Stimulated activated CD8-positive, alpha-beta memory T cell treated with anti-CD3 and anti-CD28 coated beads, Interleukin-15, amount 100 ng/mL, for 4 hours (primary cell): ENCODE measurements around the gene ACTN2.

Experiments
- DNase-seq, 2 donors: peaks; one replicate each; pipeline ENCODE4 v3.0.0-alpha.2; 2020; ENCODE audit warnings: low read depth in 2 of 2

Gene ACTN2

GRCh38 chr1:236742421-236743160 lies 56.3 kb downstream of the ACTN2 start:
- no peak for DNase-seq

- DNase-seq: no peak
These were observed 58.2 kb downstream of the ACTN2 start for GRCh38 chr1:236744533-236744932.

DNA sequence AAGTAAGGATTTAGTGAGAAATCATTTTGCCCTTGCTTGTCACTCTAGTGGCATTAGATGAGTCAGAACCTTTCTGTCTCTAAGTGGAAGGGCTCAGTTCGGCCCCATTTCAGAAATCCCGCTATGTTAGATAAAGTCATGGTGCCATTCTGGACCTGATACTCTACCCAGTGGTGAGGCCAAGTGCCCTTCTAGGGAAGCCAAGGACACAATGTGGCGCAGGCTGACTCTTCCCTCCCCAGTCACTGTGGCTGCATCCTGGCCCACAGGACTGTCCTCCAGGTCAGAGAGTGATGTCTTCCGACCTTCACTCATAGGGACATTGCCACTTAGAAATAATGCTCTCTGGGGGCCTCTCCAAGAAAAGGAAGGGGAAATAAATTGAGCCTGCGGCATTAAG lies 60.5 kb downstream of the ACTN2 start:
- DNase-seq: no peak

DNA sequence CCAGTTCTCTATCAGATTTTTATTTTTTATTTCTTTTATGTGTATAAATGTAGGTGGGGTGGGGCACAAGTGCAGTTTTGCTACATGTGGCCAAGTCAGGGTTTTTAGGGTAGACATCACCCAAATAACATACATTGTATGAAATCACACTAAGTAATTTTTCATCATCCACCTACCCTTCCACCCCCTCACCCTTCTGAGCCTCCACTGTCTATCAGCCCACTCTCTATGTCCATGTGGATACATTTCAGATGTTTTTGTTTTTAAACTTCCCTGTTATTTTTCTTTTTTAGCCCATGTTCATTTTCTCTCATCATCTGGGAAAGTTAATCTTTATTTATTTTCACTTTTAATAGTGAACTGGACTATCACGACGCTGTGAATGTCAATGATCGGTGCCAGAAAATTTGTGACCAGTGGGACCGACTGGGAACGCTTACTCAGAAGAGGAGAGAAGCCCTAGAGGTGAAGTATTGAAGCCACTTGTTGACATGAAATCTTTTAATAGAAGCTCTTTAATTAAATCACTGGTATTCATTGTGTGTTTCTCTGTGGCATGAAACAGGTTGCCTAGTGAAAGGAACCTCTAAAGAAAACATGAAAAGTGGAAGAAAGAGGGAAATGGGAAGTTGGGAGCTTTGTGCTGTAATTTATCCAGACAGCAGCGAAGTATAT lies 61.1 kb downstream of the ACTN2 start:
- no peak for DNase-seq

GRCh38 chr1:236748268-236748870 lies 62.1 kb downstream of the ACTN2 start:
- DNase-seq: no peak

DNA sequence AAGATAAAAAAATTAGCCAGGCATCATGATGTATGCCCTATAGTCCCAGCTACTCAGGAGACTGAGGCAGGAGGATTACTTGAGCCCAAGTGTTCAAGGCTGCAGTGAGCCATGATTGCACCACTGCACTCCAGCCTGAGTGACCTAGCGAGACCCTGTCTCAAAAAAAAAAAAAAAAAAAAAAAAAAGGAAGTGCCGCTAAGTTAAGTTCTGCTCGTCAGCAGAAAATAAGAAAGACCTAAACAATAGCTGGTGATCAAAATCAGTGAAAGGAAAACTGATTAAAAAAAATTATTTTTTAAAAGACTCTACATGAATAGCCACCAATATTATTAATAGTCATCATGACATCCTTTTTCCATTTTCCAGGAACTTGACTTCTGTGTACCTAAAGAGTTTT lies 64.6 kb downstream of the ACTN2 start:
- no peak for DNase-seq

DNA sequence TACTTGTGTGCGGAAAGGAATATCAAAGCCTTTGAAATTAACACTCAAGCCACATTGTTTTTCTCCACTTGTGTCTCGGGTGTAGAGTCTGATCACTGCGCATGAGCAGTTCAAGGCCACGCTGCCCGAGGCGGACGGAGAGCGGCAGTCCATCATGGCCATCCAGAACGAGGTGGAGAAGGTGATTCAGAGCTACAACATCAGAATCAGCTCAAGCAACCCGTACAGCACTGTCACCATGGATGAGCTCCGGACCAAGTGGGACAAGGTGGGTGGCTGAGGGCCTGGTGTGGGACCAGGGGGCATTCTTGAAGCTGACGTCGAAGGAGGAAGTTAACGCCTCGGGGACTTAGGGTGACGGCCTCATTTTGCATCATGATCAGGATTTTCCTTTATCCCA lies 65.1 kb downstream of the ACTN2 start:
- no peak for DNase-seq

DNA sequence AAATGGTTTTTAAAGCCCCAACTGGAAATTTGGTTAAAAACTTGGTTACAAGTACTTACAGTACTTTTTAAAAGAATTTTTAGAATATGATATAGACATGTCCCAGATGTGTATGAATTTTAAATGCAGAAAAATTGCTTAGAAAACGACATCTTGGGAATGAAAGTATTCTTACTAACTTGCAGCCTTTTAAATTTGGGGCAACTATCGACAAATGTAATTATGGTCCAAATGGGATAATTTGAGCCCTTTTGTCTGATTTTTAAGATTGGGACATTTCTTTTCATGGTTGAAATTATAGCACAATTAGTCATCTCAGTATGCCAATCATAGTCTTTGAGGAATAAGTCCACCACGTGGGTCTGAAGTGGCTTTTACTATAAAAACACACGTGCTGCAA lies 65.6 kb downstream of the ACTN2 start:
- DNase-seq: no peak

DNA sequence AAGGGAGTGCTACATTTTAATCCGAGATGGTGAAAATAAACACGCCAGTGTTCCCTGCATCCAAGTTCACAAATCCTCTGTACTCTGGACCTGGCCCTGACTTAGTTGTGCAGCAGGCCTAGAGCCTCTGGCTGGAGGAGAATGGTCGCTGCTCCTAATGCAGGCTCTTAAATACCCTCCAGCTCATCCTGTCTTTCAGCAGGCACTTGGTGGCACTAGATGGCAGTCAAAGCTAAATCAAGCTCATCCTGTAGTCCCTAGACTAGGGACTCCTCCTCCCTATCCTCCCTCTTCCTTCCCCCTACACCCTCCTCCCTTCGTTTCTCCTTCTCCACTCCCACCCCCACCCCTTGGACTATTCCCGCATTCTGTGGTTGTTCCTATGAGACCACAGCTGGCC lies 67.2 kb downstream of the ACTN2 start:
- DNase-seq: no peak

GRCh38 chr1:236753964-236754363 lies 67.7 kb downstream of the ACTN2 start:
- no peak for DNase-seq

GRCh38 chr1:236754525-236755210 lies 68.4 kb downstream of the ACTN2 start:
- DNase-seq: no peak

DNA sequence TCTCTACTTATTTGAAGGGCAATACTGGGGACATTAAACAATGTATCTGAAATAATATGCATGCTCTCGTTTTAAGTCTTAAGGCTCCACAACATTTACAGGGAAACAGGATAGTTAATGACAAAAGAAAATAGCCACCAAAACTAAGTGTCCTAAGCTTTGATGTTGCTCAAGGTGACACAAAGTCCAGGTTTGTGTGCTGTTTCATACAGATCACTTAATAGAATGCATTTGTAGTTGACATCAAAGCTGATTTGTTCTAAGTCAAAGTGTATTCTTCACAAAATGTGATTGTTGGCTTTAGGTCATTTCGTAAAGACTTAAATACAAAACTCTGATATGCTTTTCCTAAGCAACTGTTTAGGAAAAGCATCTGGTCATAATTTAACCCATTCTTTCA lies 71.3 kb downstream of the ACTN2 start:
- no peak for DNase-seq

GRCh38 chr1:236759252-236759859 lies 73.1 kb downstream of the ACTN2 start:
- DNase-seq: no peak

- DNase-seq: no peak
These were observed 74.2 kb downstream of the ACTN2 start for GRCh38 chr1:236760480-236760879.

GRCh38 chr1:236760986-236761385 lies 74.7 kb downstream of the ACTN2 start:
- DNase-seq: no peak

- no peak for DNase-seq
These were observed 75.3 kb downstream of the ACTN2 start for GRCh38 chr1:236761397-236762132.

DNA sequence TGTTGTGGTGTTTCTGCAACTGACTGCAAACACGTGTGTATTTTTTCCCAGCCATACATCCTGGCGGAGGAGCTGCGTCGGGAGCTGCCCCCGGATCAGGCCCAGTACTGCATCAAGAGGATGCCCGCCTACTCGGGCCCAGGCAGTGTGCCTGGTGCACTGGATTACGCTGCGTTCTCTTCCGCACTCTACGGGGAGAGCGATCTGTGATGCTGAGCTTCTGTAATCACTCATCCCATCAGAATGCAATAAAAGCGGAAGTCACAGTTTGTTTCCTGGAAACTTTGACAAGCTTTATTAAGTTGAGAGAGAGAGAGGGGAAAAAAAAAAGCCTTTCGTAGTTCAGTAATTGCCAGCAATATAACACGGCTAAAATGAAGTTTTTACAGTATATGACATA lies 76.1 kb downstream of the ACTN2 start:
- no peak for DNase-seq

DNA sequence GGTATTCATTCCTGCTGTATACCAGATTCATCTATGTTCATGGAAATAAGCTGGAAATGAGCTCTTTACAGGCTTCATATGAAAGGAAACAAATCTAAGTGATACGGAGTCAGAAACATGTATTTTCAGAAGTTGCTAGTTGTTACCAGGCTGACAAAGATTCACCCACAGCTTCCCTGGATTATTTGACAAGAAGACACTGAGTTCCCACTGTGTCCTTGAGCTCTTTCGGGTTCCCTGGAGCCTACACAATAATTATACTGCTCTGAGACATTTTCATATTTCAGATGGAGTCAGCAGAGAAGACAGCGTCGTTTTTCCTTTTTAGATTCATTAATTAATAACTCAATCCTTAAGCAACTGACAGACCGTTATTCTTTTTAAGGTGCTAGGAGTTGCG lies 79.5 kb downstream of the ACTN2 start:
- no peak for DNase-seq

GRCh38 chr1:236766506-236766905 lies 80.2 kb downstream of the ACTN2 start:
- DNase-seq: no peak

DNA sequence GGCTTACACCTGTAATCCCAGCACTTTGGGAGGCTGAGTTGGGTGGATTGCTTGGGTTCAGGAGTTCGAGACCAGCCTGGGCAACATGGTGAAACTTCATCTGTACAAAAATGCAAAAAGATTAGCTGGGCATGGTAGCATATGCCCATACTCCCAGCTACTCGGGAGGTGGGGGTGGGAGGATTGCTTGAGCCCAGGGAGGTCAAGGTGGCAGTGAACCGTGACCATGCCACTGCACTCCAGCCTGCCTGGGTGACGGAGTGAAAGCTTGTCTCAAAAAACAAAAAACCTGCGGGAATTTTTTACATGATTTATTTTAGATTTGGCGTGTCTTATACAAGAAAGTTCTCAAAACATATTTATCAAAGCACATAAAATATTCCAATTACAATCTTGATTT lies 81.0 kb downstream of the ACTN2 start:
- DNase-seq: no peak

DNA sequence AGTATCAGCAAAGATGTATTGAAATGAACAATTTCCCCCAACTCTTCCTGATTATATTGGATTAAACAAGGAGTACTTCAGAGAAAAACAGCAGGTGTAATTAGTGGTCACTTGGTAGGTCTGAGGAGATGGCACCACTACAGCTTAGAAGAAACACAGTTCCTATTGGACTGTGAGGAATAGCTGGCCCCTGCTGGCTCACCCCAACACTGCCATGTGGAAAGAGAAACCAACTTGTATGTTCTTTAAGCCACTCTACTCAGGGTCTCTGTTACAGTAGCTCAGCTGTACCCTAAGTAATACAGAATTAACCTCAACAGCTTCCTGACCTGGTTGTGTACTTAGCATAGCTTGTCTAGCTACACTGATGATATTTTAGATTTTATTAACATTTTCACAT lies 82.3 kb downstream of the ACTN2 start:
- no peak for DNase-seq

DNA sequence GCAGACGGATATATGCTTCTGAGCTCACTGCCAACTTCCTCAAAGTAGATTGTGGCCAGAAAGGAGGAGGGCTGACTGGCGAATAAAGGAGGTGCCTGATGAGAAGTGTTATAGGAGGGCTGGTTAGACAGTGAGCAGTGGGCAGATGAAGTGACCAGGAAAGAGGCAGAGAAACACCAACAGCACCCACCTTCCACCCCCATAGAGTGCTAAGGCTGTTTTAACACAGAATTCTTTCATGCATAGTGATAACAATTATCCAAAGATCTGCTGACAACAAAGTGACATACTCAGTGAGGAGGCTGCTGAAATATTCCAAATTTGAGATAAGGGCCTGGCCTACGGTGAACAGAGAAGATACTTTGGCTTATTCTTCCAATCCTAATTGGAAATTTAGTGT lies 87.6 kb downstream of the ACTN2 start:
- DNase-seq: no peak
